Skeletal muscle satellite cell (primary cell): Measurements from ENCODE around the gene NCKIPSD.

ENCODE experiments used
- H3K27me3 ChIP-seq: 2 replicates; pipeline ENCODE4 v1.7.0; 2013; ENCODE audit warnings: low read length; ENCODE audit not compliant: control insufficient read depth, insufficient read depth
- H3K36me3 ChIP-seq: 2 replicates; pipeline ENCODE4 v1.7.0; 2013; ENCODE audit warnings: mild to moderate bottlenecking, control low read depth, low read length; ENCODE audit not compliant: insufficient read depth
- H3K4me1 ChIP-seq: 2 replicates; pipeline ENCODE4 v1.7.0; 2013; ENCODE audit warnings: low read length; ENCODE audit not compliant: control insufficient read depth, insufficient read depth
- H3K4me2 ChIP-seq: 2 replicates; pipeline ENCODE4 v1.7.0; 2013; ENCODE audit warnings: mild to moderate bottlenecking, low read length
- H3K4me3 ChIP-seq: 2 replicates; pipeline ENCODE4 v1.7.0; 2013; ENCODE audit warnings: low read length
- H3K9ac ChIP-seq: 2 replicates; pipeline ENCODE4 v1.7.0; 2013; ENCODE audit warnings: mild to moderate bottlenecking, low read depth, low read length, moderate library complexity
- H3K9me3 ChIP-seq: replicated peaks from 2 replicates; pipeline ENCODE4 v1.7.0; 2013; ENCODE audit warnings: mild to moderate bottlenecking, control low read depth, low read length

The NCKIPSD gene

DNA sequence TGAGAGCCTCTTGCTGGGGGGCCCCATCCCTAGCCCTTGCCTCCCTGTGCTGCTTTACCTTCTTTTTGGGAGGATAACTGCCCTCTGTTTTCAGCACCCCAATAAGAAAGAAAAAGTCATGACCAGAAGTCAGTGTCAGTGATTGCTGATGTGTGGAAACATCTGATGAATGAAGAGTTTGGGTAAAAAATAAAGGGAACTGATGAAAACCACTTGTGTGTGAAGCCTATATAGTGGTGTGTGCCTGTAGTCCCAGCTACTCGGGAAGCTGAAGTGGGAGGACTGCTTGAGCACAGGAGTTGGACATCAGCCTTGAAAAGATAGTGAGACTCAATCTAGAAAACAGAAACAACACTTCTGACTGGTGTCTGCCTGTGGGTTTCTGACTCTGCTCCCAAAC, 13.2 kb downstream of the NCKIPSD start:
- H3K4me1 ChIP-seq = no peaks in the 10 kb centered on the region
- no peaks in the 10 kb centered on the region for H3K27me3 ChIP-seq
- no peaks in the 10 kb centered on the region for H3K9me3 ChIP-seq
- no peak overlapping the region for H3K4me3 ChIP-seq
- no peak overlapping the region for H3K4me2 ChIP-seq
- H3K36me3 ChIP-seq = peaks cover 28% of the 10 kb centered on the region
- no peak overlapping the region for H3K9ac ChIP-seq

DNA sequence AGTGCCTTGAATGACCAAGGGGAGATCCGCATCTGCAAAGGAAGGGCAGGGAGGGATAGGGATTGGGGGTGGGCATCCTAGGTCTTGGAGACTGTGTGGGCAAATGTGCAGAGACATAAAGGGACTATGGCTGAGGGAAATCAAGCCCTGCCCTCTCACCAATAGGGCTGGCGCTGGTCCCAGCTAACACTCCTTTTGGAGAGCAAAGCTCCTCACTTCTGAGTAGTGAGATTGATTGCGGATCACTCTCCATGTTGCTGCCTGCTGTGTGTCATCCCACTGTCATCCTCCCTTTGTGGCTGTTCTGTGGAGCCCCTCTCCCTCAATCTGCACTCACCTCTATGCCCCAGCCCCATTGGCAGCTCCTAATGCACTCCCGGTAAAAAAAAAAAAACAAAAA, 20.8 kb downstream of the NCKIPSD start:
- Histone ChIP-seq H3K4me1 (peaks cover 19% of the 10 kb centered on the region), H3K27me3 (no peaks in the 10 kb centered on the region), H3K9me3 (no peaks in the 10 kb centered on the region), H3K9ac (no peak overlapping the region), H3K4me2 (no peak overlapping the region), H3K36me3 (no peaks in the 10 kb centered on the region), H3K4me3 (no peak overlapping the region)

DNA sequence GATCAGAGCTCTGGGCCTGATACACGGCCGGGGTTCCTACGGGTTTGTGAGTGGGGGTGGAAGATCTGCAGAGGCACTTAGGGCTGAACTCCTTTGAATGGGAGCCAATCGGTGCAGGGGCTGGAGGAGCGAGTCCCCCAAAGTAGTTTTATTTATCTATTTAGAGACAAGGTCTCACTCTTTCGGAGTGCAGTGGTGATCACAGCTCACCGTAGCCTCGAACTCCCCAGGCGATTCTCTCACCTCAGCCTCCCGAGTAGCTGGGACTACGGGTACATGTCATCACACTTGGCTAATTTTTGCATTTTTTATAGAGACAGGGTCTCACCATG, 21.4 kb downstream of the NCKIPSD start:
- peak overlapping the region; percentile 88 for H3K4me3 ChIP-seq
- H3K9me3 ChIP-seq = no peaks in the 10 kb centered on the region
- no peaks in the 10 kb centered on the region for H3K27me3 ChIP-seq

DNA sequence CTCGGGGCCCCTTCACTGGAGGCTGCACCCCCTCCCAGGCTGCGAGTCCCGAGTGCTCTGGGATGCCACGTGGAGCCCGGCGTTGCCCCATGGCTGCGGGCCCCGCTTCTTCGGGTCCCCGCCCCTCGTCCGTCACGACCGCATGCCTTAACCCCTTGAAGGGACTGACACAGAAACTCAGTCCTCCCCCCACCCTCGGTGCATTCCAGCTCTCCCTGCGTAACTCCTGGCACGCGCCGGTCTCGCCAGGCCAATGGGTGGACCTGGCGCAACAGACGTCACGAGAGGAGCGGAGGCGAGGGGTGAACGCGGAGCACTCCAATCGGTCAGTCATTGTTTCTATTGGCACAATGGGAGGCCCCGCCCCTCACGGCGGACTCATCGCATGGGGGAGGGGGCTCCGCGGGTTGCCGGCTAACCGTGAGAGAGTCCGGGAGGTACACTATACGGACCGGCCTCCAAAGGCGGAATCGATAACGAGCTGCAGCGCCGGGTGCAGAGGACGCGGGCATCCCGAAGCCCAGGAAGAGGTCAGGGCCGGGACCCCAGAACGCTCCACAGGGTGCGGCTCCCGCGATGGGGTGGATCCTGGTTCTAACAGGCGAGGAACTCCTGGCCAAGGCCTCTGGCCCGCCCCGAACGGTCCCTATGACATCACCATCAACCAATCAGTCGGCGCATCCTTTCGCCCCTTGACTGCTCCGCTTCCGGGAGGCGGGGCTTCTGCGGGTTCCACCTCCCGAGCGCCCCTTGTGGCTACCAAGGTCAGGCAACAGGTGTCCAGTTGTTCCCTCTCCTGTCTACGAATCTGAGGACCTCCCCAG, 22.0 kb downstream of the NCKIPSD start:
- H3K4me2 ChIP-seq = peak overlapping the region; percentile 98
- peak overlapping the region; percentile 91 for H3K9ac ChIP-seq

More for the DNA sequence above, 21.4 kb downstream of the NCKIPSD start:
- Histone ChIP-seq H3K4me1 (peaks cover 19% of the 10 kb centered on the region), H3K9ac (no peak overlapping the region), H3K36me3 (no peaks in the 10 kb centered on the region), H3K4me2 (peak overlapping the region; percentile 98)

DNA sequence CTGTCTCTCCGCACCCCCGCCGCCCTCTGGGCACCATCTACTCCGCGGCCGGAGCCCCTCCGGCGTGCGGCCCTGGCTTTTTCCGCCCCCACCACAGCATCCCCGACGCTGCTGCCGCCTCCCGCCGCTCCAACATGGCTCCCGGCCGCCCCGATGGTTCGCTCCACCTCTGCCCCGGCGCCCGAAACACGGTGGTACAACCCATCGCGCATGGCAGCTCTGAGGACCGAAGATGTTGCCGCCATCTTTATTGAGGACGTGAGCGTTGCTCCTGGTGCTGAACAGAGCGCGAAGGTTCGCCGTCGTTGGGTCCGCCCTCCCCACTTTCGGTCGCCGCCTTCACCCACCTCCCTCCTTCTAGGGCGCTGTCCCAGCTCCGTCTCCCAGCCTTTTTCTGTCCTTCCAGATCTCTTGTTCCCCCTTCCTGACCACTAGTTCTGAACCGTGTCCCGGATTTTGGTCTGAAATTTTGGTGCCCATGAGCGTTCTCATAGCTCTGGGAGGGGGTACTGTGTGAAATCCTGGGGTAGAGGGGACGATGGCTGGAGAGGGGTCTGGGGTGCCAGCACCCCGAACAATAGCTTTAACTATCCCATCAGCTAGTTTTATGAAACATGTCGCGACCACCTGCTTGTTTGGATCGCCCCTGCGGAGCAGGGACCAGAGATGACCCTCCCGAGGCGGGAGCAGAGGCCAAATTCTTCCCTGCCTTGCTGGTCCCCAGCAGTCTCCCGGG, 22.8 kb downstream of the NCKIPSD start, which contains the start of gene CELSR3:
CELSR3 (minus strand) TSS at position 134 of the 736 bp plus-strand sequence. CDS start 252 bp downstream, outside the sequence.
- Histone ChIP-seq H3K9ac (peak within 1 kb of the TSS; percentile 91), H3K36me3 (no peaks in the 10 kb centered on the region), H3K27me3 (no peaks in the 10 kb centered on the region), H3K4me3 (peak within 1 kb of the TSS; percentile 88), H3K9me3 (no peaks in the 10 kb centered on the region), H3K4me1 (peaks cover 19% of the 10 kb centered on the region), H3K4me2 (peak within 1 kb of the TSS; percentile 98)

More for the DNA sequence above, 22.0 kb downstream of the NCKIPSD start:
- Histone ChIP-seq H3K4me1 (peaks cover 19% of the 10 kb centered on the region), H3K9me3 (no peaks in the 10 kb centered on the region), H3K36me3 (no peaks in the 10 kb centered on the region), H3K27me3 (no peaks in the 10 kb centered on the region), H3K4me3 (peak overlapping the region; percentile 88)

DNA sequence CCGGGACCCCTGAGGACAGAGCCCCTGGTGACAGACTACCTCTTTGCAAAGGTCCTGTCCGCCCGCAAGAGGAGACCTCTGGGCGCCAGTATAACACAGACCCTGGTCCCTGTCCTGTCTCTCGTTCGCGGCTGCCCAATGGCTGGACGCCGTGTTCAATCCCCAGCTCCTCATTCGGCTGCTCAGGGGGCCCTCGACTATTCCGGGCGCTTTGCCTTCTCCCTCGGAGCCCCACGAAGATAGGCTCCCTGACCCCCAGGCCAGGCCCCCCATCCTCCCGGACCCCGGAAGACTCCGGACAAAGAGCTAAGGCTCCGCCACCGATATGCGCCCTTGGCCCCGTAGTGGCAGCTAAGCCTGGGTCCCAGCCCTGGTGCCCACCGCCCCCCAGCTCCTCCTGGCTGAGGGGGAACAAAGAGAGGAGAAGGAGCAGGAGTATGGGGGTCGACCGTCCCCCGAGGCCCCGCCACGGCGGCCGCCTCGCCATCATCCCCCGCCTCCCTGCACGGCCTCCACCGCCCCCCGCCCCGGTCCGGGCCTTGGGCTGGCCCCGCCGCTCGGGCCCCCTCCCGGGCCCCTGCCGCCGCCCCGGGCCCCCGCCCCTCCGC, 23.5 kb downstream of the NCKIPSD start:
- Histone ChIP-seq H3K4me3 (peak overlapping the region; percentile 88), H3K36me3 (no peaks in the 10 kb centered on the region), H3K4me2 (peak overlapping the region; percentile 98), H3K4me1 (peaks cover 19% of the 10 kb centered on the region), H3K9ac (no peak overlapping the region), H3K9me3 (no peaks in the 10 kb centered on the region), H3K27me3 (no peaks in the 10 kb centered on the region)

DNA sequence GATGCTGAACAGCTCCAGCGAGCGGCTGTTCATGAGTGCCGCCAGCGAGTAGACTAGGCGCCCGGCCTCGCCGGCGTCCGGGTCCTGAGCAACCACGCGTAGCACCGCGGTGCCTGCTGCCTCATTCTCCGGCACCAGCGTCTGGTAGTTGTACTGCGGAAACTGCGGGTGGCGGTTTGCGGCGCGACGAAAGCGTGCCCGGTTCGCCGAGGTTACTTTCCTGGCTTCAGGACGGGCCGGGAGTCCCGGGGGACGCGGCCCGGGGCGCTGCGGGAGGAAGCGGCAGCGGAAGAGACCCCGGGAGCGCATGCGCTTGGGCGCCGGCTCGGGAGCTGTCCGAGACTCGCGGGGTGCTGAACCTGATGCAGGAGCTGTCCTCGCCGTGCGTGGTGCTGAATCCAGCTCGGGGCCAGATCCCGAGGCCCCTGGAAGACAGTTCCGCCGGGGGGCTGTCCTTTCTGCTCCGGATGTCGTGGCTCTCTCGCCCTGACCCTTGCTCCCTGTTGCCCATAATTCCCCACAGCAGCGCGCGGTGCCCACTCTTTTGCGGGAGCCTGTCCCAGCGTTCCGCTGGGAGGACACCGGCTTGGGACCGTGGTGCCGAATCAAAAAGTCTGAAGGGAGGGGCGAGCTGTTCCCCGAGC, 24.1 kb downstream of the NCKIPSD start:
- Histone ChIP-seq H3K4me2 (peak overlapping the region; percentile 88), H3K9me3 (no peaks in the 10 kb centered on the region), H3K4me3 (peak overlapping the region; percentile 62), H3K4me1 (peaks cover 20% of the 10 kb centered on the region), H3K27me3 (no peaks in the 10 kb centered on the region), H3K36me3 (no peaks in the 10 kb centered on the region), H3K9ac (no peak overlapping the region)

DNA sequence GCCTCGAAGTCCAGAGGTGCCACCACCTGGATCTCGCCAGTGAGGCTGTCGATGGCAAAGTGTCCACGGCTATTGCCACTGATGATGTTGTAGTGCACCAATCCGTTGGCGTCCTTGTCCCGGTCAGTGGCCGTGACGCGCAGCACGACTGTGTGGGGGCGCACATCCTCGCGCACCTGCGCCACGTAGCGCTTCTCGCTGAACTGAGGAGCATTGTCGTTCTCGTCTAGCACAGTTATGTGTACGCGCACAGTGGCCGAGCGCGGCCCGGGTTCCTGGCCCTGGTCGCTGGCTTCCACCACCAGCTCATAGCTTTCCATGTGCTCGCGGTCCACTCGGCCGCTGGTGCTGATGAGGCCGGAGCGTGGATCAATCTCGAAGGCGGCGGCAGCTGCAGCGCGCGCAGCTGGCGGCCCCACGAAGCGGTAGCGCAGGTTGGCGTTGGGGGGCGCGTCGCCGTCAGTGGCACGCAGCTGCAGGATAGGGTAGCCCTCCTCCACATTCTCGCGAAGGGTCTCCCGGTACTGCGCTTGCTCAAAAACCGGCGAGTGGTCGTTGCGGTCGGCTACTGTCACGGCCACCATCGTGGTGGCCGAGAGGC, 24.8 kb downstream of the NCKIPSD start:
- H3K4me1 ChIP-seq = peaks cover 26% of the 10 kb centered on the region
- no peaks in the 10 kb centered on the region for H3K9me3 ChIP-seq
- H3K36me3 ChIP-seq = no peaks in the 10 kb centered on the region
- no peaks in the 10 kb centered on the region for H3K27me3 ChIP-seq
- no peak overlapping the region for H3K9ac ChIP-seq
- peak overlapping the region; percentile 62 for H3K4me3 ChIP-seq
- peak overlapping the region; percentile 88 for H3K4me2 ChIP-seq

DNA sequence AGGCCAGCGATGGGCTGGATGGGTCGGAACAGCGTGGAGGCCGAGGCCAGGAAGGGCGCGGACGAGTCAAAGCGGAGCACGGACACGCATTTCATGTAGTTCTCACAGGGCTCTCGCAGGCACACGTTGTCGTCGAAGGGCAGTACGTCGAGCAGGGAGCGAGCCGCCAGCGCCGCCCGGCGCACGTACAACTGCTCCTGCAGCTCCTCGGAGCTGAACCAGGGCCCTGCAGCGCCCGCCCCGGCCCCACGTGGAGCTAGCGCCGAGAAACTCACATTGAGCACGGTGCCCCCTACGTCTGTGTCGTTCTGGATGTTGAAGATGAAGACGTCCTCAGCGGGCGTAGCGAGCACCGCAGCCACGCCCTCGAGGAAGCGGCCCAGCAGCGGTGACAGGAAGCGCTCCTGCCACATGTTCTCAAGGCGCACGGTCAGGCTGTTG, 28.9 kb downstream of the NCKIPSD start:
- peak overlapping the region; percentile 72 for H3K4me3 ChIP-seq
- H3K4me2 ChIP-seq = peak overlapping the region; percentile 87
- no peaks in the 10 kb centered on the region for H3K27me3 ChIP-seq
- H3K9ac ChIP-seq = no peak overlapping the region
- peaks cover 14% of the 10 kb centered on the region for H3K4me1 ChIP-seq
- no peaks in the 10 kb centered on the region for H3K9me3 ChIP-seq
- no peaks in the 10 kb centered on the region for H3K36me3 ChIP-seq

DNA sequence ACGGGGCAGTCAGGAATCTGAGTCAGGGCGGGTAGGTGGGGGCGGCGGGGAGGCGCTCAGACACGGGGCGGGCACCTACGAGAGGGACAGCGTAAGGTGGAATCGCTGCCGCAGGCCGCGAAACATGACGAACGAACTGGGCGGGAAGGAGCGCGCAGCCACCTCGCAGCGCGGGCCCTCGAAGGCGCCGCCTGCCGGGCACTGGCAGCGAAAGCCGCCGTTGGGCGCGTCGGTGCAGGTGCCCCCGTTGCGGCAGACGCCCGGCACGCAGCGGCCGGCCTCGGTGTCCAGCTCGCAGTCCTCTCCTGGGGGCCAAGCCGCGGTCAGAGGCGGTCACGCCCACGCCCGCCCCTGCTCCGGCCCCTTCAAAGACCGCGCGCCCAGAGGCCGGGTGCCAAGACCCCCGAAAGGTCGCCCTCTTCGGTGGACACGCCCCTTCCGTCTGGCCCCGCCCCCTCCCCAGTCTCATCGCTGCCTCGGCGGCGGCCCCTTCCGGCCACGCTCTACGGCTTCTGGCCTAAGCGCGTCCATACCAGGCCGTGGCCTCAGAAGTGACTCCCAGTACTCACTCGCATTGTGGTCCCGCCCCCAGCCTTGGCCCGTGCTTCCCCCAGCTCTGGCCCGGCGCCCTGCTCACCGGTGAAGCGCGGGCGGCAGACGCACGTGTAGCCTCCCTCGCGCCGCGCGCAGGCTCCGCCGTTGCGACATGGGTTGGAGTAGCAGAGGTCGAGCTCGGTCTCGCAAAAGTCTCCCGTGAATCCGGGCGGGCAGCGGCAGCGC, 29.5 kb downstream of the NCKIPSD start:
- peaks cover 9% of the 10 kb centered on the region for H3K4me1 ChIP-seq
- peak overlapping the region; percentile 72 for H3K4me3 ChIP-seq
- peak overlapping the region; percentile 87 for H3K4me2 ChIP-seq
- no peaks in the 10 kb centered on the region for H3K9me3 ChIP-seq
- H3K36me3 ChIP-seq = no peaks in the 10 kb centered on the region
- no peaks in the 10 kb centered on the region for H3K27me3 ChIP-seq
- H3K9ac ChIP-seq = no peak overlapping the region
